ENCODE data around the gene ISG20L2.

DNA sequence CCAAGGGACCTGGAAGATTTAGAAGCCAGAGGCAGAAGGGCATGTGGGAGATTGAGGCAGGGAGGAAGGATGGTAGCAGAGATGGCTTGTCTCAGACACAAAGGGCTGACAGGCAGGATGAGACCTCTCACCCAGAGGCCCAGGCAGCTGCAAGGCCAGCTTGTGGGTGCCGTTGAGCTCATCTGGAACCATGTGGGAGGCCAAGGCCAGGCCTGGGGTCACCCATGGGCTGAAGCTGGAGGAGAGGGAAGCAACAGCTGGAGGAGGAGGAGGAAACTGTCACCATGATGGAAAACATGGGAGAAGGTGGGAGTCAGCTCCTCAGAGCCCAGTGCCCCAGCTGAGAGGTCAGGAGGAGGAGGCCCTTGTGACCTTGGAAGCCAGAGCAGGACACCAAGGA, 29.6 kb downstream of the ISG20L2 start:
- TF ChIP-seq CBX8 (IDR thresholded peaks at IDR 0.05) (no peak), EP300 (IDR thresholded peaks at IDR 0.05) (no peak)

All from A549 (cell line).